Measurements from ENCODE around the gene MSMB.
A peak's percentile ranks its signal among the peaks of the same experiment; 100 is the strongest.
"Not testable (repeated sequence)": the region's sequence is repeated elsewhere in the genome, so short reads cannot be mapped to it uniquely, and the experiment has no call there.

The MSMB gene

GRCh38 chr10:46014683-46015405 lies 31.2 kb downstream of the MSMB start:
- no peak for DNase-seq (ENCODE audit: low read depth in 2 of 3, low spot score in 1 of 3)

GRCh38 chr10:46014206-46014605 lies 31.9 kb downstream of the MSMB start:
- no peak for DNase-seq (ENCODE audit: low read depth in 2 of 3, low spot score in 1 of 3)

GRCh38 chr10:46012746-46013145 lies 33.3 kb downstream of the MSMB start:
- DNase-seq (ENCODE audit: low read depth in 2 of 3, low spot score in 1 of 3): no peak

- DNase-seq (ENCODE audit: low read depth in 2 of 3, low spot score in 1 of 3): no peak
Measured at GRCh38 chr10:46006219-46006618, 39.9 kb downstream of the MSMB start.

- DNase-seq (ENCODE audit: low read depth in 2 of 3, low spot score in 1 of 3): no peak
Measured at GRCh38 chr10:46005383-46005782, 40.7 kb downstream of the MSMB start.

GRCh38 chr10:46004963-46005362 lies 41.1 kb downstream of the MSMB start:
- DNase-seq (ENCODE audit: low read depth in 2 of 3, low spot score in 1 of 3): no peak

GRCh38 chr10:46002916-46003693 lies 43.0 kb downstream of the MSMB start:
- no peak for DNase-seq (ENCODE audit: low read depth in 2 of 3, low spot score in 1 of 3)

GRCh38 chr10:46002189-46002687 lies 43.8 kb downstream of the MSMB start:
- not testable (repeated sequence) for DNase-seq (ENCODE audit: low read depth in 2 of 3, low spot score in 1 of 3)

GRCh38 chr10:46001187-46001756 lies 44.8 kb downstream of the MSMB start:
- no peak for DNase-seq (ENCODE audit: low read depth in 2 of 3, low spot score in 1 of 3)

- DNase-seq (ENCODE audit: low read depth in 2 of 3, low spot score in 1 of 3): no peak
Measured at GRCh38 chr10:46000538-46000937, 45.5 kb downstream of the MSMB start.

GRCh38 chr10:45999955-46000354 lies 46.1 kb downstream of the MSMB start:
- not testable (repeated sequence) for DNase-seq (ENCODE audit: low read depth in 2 of 3, low spot score in 1 of 3)

- no peak for DNase-seq (ENCODE audit: low read depth in 2 of 3, low spot score in 1 of 3)
Measured at GRCh38 chr10:45997994-45998763, 47.9 kb downstream of the MSMB start.

GRCh38 chr10:45997557-45997956 lies 48.5 kb downstream of the MSMB start:
- DNase-seq (ENCODE audit: low read depth in 2 of 3, low spot score in 1 of 3): no peak

- not testable (repeated sequence) for DNase-seq (ENCODE audit: low read depth in 2 of 3, low spot score in 1 of 3)
Measured at GRCh38 chr10:45985590-45985989, 60.5 kb downstream of the MSMB start.

GRCh38 chr10:45984473-45984872 lies 61.6 kb downstream of the MSMB start:
- DNase-seq (ENCODE audit: low read depth in 2 of 3, low spot score in 1 of 3): not testable (repeated sequence)

- DNase-seq (ENCODE audit: low read depth in 2 of 3, low spot score in 1 of 3): peak in 2 of 3 donors; percentile 3 to 15
Measured at GRCh38 chr10:45983538-45984186, 62.4 kb downstream of the MSMB start.

Data from stimulated activated CD4-positive, alpha-beta T cell treated with anti-CD3 and anti-CD28 coated beads, Interleukin-12 subunit alpha, Interleukin-12 subunit beta, amount 100 ng/mL, for 48 hours (primary cell).